Stomach smooth muscle (tissue), 2 donors: Measurements from ENCODE around the gene TSTD2.
A peak's percentile ranks its signal among the peaks of the same experiment; 100 is the strongest.

Source experiments
- H3K27ac ChIP-seq: one replicate; pipeline ENCODE4 v1.7.0; 2013; ENCODE audit warnings: mild to moderate bottlenecking, low read length, inconsistent platforms
- H3K27me3 ChIP-seq, 2 donors: one replicate each; pipeline ENCODE4 v1.7.0; 2013; ENCODE audit warnings: low read length in 2 of 2; ENCODE audit not compliant: insufficient read depth in 2 of 2, control insufficient read depth in 1 of 2
- H3K36me3 ChIP-seq, 2 donors: one replicate each; pipeline ENCODE4 v1.7.0; 2013; ENCODE audit warnings: low read length in 2 of 2; ENCODE audit not compliant: control insufficient read depth in 2 of 2, insufficient read depth in 2 of 2
- H3K4me1 ChIP-seq: one replicate; pipeline ENCODE4 v1.7.0; 2013; ENCODE audit warnings: low read length; ENCODE audit not compliant: control insufficient read depth, insufficient read depth
- H3K4me3 ChIP-seq, 2 donors: one replicate each; pipeline ENCODE4 v1.7.0; 2013; ENCODE audit warnings: low read length in 2 of 2
- H3K9ac ChIP-seq, 2 donors: one replicate each; pipeline ENCODE4 v1.7.0; 2013; ENCODE audit warnings: low read length in 2 of 2, mild to moderate bottlenecking in 1 of 2
- H3K9me3 ChIP-seq, 2 donors: one replicate each; pipeline ENCODE4 v1.7.0; 2013; ENCODE audit warnings: low read length in 2 of 2; ENCODE audit not compliant: control insufficient read depth in 2 of 2
- donor health status: healthy.
- donor health status: Pancreatic carcinoma.

The TSTD2 gene

GRCh38 chr9:97573482-97574073 lies 59.6 kb downstream of the TSTD2 start:
- no peaks in the 10 kb centered on the region for H3K9me3 ChIP-seq
- no peak overlapping the region for H3K9ac ChIP-seq
- H3K27me3 ChIP-seq = no peaks in the 10 kb centered on the region
- H3K4me1 ChIP-seq = peaks cover 19% of the 10 kb centered on the region
- no peak overlapping the region for H3K4me3 ChIP-seq
- H3K36me3 ChIP-seq = peaks cover 21 to 37% of the 10 kb centered on the region in 2 donors
- H3K27ac ChIP-seq = no peak overlapping the region

GRCh38 chr9:97572892-97573365 lies 60.2 kb downstream of the TSTD2 start:
- peaks cover 25 to 44% of the 10 kb centered on the region in 2 donors for H3K36me3 ChIP-seq
- no peak overlapping the region for H3K4me3 ChIP-seq
- no peak overlapping the region for H3K27ac ChIP-seq
- no peaks in the 10 kb centered on the region for H3K27me3 ChIP-seq
- no peaks in the 10 kb centered on the region for H3K9me3 ChIP-seq
- no peak overlapping the region for H3K9ac ChIP-seq
- H3K4me1 ChIP-seq = peaks cover 18% of the 10 kb centered on the region

- H3K27me3 ChIP-seq = no peaks in the 10 kb centered on the region
- H3K27ac ChIP-seq = no peak overlapping the region
- no peak overlapping the region for H3K4me3 ChIP-seq
- H3K4me1 ChIP-seq = peaks cover 18% of the 10 kb centered on the region
- no peak overlapping the region for H3K9ac ChIP-seq
- no peaks in the 10 kb centered on the region for H3K9me3 ChIP-seq
- H3K36me3 ChIP-seq = peaks cover 25 to 47% of the 10 kb centered on the region in 2 donors
Observed at GRCh38 chr9:97572196-97572891, 60.8 kb downstream of the TSTD2 start.

GRCh38 chr9:97571664-97572063 lies 61.5 kb downstream of the TSTD2 start:
- Histone ChIP-seq H3K9ac (no peak overlapping the region), H3K9me3 (no peaks in the 10 kb centered on the region), H3K4me1 (peaks cover 18% of the 10 kb centered on the region), H3K27me3 (no peaks in the 10 kb centered on the region), H3K4me3 (no peak overlapping the region), H3K27ac (no peak overlapping the region), H3K36me3 (peaks cover 27 to 48% of the 10 kb centered on the region in 2 donors)

GRCh38 chr9:97570899-97571298 lies 62.3 kb downstream of the TSTD2 start:
- Histone ChIP-seq H3K9me3 (no peaks in the 10 kb centered on the region), H3K27me3 (no peaks in the 10 kb centered on the region), H3K27ac (peak overlapping the region; percentile 24), H3K4me3 (no peak overlapping the region), H3K36me3 (peaks cover 29 to 51% of the 10 kb centered on the region in 2 donors), H3K4me1 (peaks cover 18% of the 10 kb centered on the region), H3K9ac (no peak overlapping the region)

- no peak overlapping the region for H3K27ac ChIP-seq
- no peak overlapping the region for H3K4me3 ChIP-seq
- peaks cover 30 to 54% of the 10 kb centered on the region in 2 donors for H3K36me3 ChIP-seq
- no peaks in the 10 kb centered on the region for H3K9me3 ChIP-seq
- no peaks in the 10 kb centered on the region for H3K27me3 ChIP-seq
- no peak overlapping the region for H3K9ac ChIP-seq
- H3K4me1 ChIP-seq = peaks cover 31% of the 10 kb centered on the region
Observed at GRCh38 chr9:97568461-97569275, 64.5 kb downstream of the TSTD2 start.

GRCh38 chr9:97567894-97568202 lies 65.3 kb downstream of the TSTD2 start:
- peaks cover 37% of the 10 kb centered on the region for H3K4me1 ChIP-seq
- peaks cover 30 to 49% of the 10 kb centered on the region in 2 donors for H3K36me3 ChIP-seq
- H3K9me3 ChIP-seq = no peaks in the 10 kb centered on the region
- H3K9ac ChIP-seq = no peak overlapping the region
- H3K27me3 ChIP-seq = no peaks in the 10 kb centered on the region
- H3K4me3 ChIP-seq = no peak overlapping the region
- no peak overlapping the region for H3K27ac ChIP-seq

- Histone ChIP-seq H3K36me3 (peaks cover 30 to 52% of the 10 kb centered on the region in 2 donors), H3K9ac (no peak overlapping the region), H3K27me3 (no peaks in the 10 kb centered on the region), H3K9me3 (no peaks in the 10 kb centered on the region), H3K4me1 (peaks cover 40% of the 10 kb centered on the region), H3K4me3 (no peak overlapping the region), H3K27ac (no peak overlapping the region)
Observed at GRCh38 chr9:97567182-97567893, 65.8 kb downstream of the TSTD2 start.

- Histone ChIP-seq H3K27ac (no peak overlapping the region), H3K9ac (no peak overlapping the region), H3K4me3 (no peak overlapping the region), H3K9me3 (no peaks in the 10 kb centered on the region), H3K27me3 (no peaks in the 10 kb centered on the region), H3K36me3 (peaks cover 22 to 48% of the 10 kb centered on the region in 2 donors), H3K4me1 (peaks cover 26% of the 10 kb centered on the region)
Observed at GRCh38 chr9:97565262-97565661, 67.9 kb downstream of the TSTD2 start.
